ENCODE measurements around the gene MALAT1. TPM values are rescaled to one million over a fixed set of nuclear protein-coding genes. Genes with fewer than 3 reads are reported as not detected.

The MALAT1 gene
- total and polyA plus RNA-seq, 2 of the 13 experiments (the other 11 are each of a cell fraction or from before 2014, with no cell fraction given) = 143 to 1,237 TPM

GRCh38 chr11:65471447-65471891 lies 27.4 kb upstream of the MALAT1 start (continued):
- TF ChIP-seq PREB (CRISPR knock-in tag; IDR thresholded peaks at IDR 0.05) (no peak), ZNF619 (CRISPR knock-in tag; IDR thresholded peaks at IDR 0.05) (no peak), TEAD3 (CRISPR knock-in tag; optimal IDR thresholded peaks at IDR 0.05; ENCODE audit: borderline replicate concordance) (no peak), SALL1 (CRISPR knock-in tag; IDR thresholded peaks at IDR 0.05) (peak; percentile 26; the same call in 1 of the 2 replicates), GFI1 (CRISPR knock-in tag; IDR thresholded peaks at IDR 0.05; ENCODE audit: borderline replicate concordance) (no peak), KAT2B (IDR thresholded peaks at IDR 0.05; ENCODE audit: borderline replicate concordance, low read depth, low read length) (no peak), RELA (CRISPR knock-in tag; IDR thresholded peaks at IDR 0.05) (no peak), PPARG (CRISPR knock-in tag; conservative IDR thresholded peaks at IDR 0.05) (no peak), DRAP1 (CRISPR knock-in tag; IDR thresholded peaks at IDR 0.05) (0 out of 2 replicates have a peak, but pooled peaks have one; percentile 10), ZHX2 (IDR thresholded peaks at IDR 0.05; ENCODE audit: low read depth) (no peak), ZHX2 (CRISPR knock-in tag; IDR thresholded peaks at IDR 0.05; ENCODE audit: borderline replicate concordance) (no peak), CC2D1A (CRISPR knock-in tag; IDR thresholded peaks at IDR 0.05) (no peak), BRCA1 (CRISPR knock-in tag; IDR thresholded peaks at IDR 0.05) (no peak), ZNF850 (CRISPR knock-in tag; conservative IDR thresholded peaks at IDR 0.05) (no peak), RFXANK (CRISPR knock-in tag; IDR thresholded peaks at IDR 0.05) (no peak)
- TF ChIP-seq, protein P1, sequence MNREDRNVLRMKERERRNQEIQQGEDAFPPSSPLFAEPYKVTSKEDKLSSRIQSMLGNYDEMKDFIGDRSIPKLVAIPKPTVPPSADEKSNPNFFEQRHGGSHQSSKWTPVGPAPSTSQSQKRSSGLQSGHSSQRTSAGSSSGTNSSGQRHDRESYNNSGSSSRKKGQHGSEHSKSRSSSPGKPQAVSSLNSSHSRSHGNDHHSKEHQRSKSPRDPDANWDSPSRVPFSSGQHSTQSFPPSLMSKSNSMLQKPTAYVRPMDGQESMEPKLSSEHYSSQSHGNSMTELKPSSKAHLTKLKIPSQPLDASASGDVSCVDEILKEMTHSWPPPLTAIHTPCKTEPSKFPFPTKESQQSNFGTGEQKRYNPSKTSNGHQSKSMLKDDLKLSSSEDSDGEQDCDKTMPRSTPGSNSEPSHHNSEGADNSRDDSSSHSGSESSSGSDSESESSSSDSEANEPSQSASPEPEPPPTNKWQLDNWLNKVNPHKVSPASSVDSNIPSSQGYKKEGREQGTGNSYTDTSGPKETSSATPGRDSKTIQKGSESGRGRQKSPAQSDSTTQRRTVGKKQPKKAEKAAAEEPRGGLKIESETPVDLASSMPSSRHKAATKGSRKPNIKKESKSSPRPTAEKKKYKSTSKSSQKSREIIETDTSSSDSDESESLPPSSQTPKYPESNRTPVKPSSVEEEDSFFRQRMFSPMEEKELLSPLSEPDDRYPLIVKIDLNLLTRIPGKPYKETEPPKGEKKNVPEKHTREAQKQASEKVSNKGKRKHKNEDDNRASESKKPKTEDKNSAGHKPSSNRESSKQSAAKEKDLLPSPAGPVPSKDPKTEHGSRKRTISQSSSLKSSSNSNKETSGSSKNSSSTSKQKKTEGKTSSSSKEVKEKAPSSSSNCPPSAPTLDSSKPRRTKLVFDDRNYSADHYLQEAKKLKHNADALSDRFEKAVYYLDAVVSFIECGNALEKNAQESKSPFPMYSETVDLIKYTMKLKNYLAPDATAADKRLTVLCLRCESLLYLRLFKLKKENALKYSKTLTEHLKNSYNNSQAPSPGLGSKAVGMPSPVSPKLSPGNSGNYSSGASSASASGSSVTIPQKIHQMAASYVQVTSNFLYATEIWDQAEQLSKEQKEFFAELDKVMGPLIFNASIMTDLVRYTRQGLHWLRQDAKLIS (CRISPR knock-in tag; IDR thresholded peaks at IDR 0.05) = no peak
- TF ChIP-seq, protein P2, sequence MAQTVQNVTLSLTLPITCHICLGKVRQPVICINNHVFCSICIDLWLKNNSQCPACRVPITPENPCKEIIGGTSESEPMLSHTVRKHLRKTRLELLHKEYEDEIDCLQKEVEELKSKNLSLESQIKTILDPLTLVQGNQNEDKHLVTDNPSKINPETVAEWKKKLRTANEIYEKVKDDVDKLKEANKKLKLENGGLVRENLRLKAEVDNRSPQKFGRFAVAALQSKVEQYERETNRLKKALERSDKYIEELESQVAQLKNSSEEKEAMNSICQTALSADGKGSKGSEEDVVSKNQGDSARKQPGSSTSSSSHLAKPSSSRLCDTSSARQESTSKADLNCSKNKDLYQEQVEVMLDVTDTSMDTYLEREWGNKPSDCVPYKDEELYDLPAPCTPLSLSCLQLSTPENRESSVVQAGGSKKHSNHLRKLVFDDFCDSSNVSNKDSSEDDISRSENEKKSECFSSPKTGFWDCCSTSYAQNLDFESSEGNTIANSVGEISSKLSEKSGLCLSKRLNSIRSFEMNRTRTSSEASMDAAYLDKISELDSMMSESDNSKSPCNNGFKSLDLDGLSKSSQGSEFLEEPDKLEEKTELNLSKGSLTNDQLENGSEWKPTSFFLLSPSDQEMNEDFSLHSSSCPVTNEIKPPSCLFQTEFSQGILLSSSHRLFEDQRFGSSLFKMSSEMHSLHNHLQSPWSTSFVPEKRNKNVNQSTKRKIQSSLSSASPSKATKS (CRISPR knock-in tag; IDR thresholded peaks at IDR 0.05) = no peak

Measured in HepG2 (cell line).